K562 (cell line): ENCODE results near the gene TTC27. TPM values are rescaled to one million over a fixed set of nuclear protein-coding genes. Genes with fewer than 3 reads are reported as not detected.

ENCODE experiments used
- EP300 ChIP-seq: IDR thresholded peaks from 2 replicates; pipeline ENCODE4 v1.6.1; 2012; ENCODE audit warnings: low read length, improper control_type of control experiment
- FIP1L1 ChIP-seq: fragments of 200-400 bp; formaldehyde crosslinking; IDR thresholded peaks from 2 replicates; pipeline ENCODE4 v1.6.1; 2018; ENCODE audit warnings: mild to moderate bottlenecking, low read depth, low read length; ENCODE audit not compliant: poor library complexity, severe bottlenecking
- HNRNPH1 ChIP-seq: fragments of 200-400 bp; formaldehyde crosslinking; optimal IDR thresholded peaks from 2 replicates; pipeline ENCODE3; 2017; ENCODE audit warnings: low read depth, mild to moderate bottlenecking, low read length, moderate library complexity
- KLF16 ChIP-seq: IDR thresholded peaks from 2 replicates; pipeline ENCODE4 v1.6.1; 2016; ENCODE audit warnings: antibody characterized with exemption
- MEF2A ChIP-seq: IDR thresholded peaks from 2 replicates; pipeline ENCODE4 v1.6.1; 2011; ENCODE audit warnings: low read depth, mild to moderate bottlenecking, low read length, moderate library complexity; ENCODE audit not compliant: control insufficient read depth
- NFIX ChIP-seq: fragments of 250-450 bp; sonication (Bioruptor Pico); IDR thresholded peaks from 2 replicates; pipeline ENCODE4 v1.4.0; 2020; ENCODE audit warnings: low read depth, mild to moderate bottlenecking, moderate library complexity
- PHF20 ChIP-seq: fragments of 450-650 bp; IDR thresholded peaks from 2 replicates; pipeline ENCODE4 v1.6.1; 2018; ENCODE audit not compliant: partially characterized antibody
- POLR3G ChIP-seq: IDR thresholded peaks from 2 replicates; pipeline ENCODE4 v1.6.1; 2011; ENCODE audit not compliant: insufficient read length, insufficient replicate concordance; ENCODE audit errors: extremely low read depth
- RBBP5 ChIP-seq: fragments of 200-600 bp; sonication (generic); IDR thresholded peaks from 2 replicates; pipeline ENCODE4 v1.6.1; 2012; ENCODE audit warnings: borderline replicate concordance, mild to moderate bottlenecking, low read length, control low read depth, inconsistent platforms; ENCODE audit not compliant: insufficient read depth, poor library complexity, severe bottlenecking
- RBM22 ChIP-seq: fragments of 200-400 bp; formaldehyde crosslinking; IDR thresholded peaks from 2 replicates; pipeline ENCODE4 v1.6.1; 2018; ENCODE audit warnings: low read length, low read depth; ENCODE audit not compliant: poor library complexity, severe bottlenecking
- SNAPC5 ChIP-seq: fragments of 250-450 bp; sonication (Bioruptor Pico); IDR thresholded peaks from 2 replicates; pipeline ENCODE4 v1.8.0; 2021; ENCODE audit warnings: moderate library complexity, mild to moderate bottlenecking, inconsistent platforms
- SREBF2 ChIP-seq: sonication (generic); formaldehyde crosslinking; IDR thresholded peaks from 2 replicates; pipeline ENCODE4 v1.4.0; 2020; ENCODE audit warnings: mild to moderate bottlenecking, missing genetic modification reagents
- ZNF24 ChIP-seq: fragments of 450-650 bp; IDR thresholded peaks from 2 replicates; pipeline ENCODE4 v1.6.1; 2016
- ZNF316 ChIP-seq: fragments of 450-650 bp; IDR thresholded peaks from 2 replicates; pipeline ENCODE4 v1.6.1; 2016
- ZNF507 ChIP-seq: conservative IDR thresholded peaks from 2 replicates; pipeline ENCODE4 v1.6.1; 2017; ENCODE audit warnings: missing genetic modification characterization, missing compliant biosample characterization
- ZNF583 ChIP-seq: fragments of 250-450 bp; sonication (Bioruptor Pico); IDR thresholded peaks from 2 replicates; pipeline ENCODE4 v1.4.0; 2020
- ZNF609 ChIP-seq: sonication (generic); formaldehyde crosslinking; IDR thresholded peaks from 2 replicates; pipeline ENCODE4 v1.8.1; 2023; ENCODE audit warnings: missing genetic modification reagents, mild to moderate bottlenecking, borderline replicate concordance
- polyA plus RNA-seq, 8 experiments: library from polyadenylated mRNA; depleted of rRNA in 4 of 8; stranded (reverse) in 5 of 8; unstranded in 3 of 8; fragments of >200 nt; fragmentation: Nextera tagmentation in 2 of 8; fragmentation: Illumina TruSeq in 1 of 8; extraction: Ambion mirVana in 2 of 8; extraction: Trizol in 1 of 8; gene quantifications; 2 replicates each; pipeline versions ENCODE4 v1.2.1 to v1.2.3, GENCODE V29; 2011 to 2014; ENCODE audit warnings: inconsistent platforms in 1 of 8, missing spikeins in 1 of 8
- total RNA-seq, 7 experiments: library from RNA; depleted of rRNA in 6 of 7; stranded (reverse); fragments of >200 nt in 6 of 7; fragmentation: Illumina TruSeq in 2 of 7; extraction: Trizol in 2 of 7; gene quantifications; 2 replicates each; pipeline versions ENCODE4 v1.2.1 to v1.2.3, GENCODE V29; 2011 to 2021; ENCODE audit warnings: low replicate concordance in 1 of 7
- TF ChIP-seq, protein P1 (sequence below): fragments of 250-450 bp; sonication (Bioruptor Pico); IDR thresholded peaks from 2 replicates; pipeline ENCODE4 v1.5.0; 2021; ENCODE audit warnings: mild to moderate bottlenecking, borderline replicate concordance

TTC27 gene
- total and polyA plus RNA-seq, 9 of the 15 experiments (the other 6 are each of a cell fraction or from before 2014, with no cell fraction given), result 44.3 to 93.4 (median 57.3) TPM

DNA sequence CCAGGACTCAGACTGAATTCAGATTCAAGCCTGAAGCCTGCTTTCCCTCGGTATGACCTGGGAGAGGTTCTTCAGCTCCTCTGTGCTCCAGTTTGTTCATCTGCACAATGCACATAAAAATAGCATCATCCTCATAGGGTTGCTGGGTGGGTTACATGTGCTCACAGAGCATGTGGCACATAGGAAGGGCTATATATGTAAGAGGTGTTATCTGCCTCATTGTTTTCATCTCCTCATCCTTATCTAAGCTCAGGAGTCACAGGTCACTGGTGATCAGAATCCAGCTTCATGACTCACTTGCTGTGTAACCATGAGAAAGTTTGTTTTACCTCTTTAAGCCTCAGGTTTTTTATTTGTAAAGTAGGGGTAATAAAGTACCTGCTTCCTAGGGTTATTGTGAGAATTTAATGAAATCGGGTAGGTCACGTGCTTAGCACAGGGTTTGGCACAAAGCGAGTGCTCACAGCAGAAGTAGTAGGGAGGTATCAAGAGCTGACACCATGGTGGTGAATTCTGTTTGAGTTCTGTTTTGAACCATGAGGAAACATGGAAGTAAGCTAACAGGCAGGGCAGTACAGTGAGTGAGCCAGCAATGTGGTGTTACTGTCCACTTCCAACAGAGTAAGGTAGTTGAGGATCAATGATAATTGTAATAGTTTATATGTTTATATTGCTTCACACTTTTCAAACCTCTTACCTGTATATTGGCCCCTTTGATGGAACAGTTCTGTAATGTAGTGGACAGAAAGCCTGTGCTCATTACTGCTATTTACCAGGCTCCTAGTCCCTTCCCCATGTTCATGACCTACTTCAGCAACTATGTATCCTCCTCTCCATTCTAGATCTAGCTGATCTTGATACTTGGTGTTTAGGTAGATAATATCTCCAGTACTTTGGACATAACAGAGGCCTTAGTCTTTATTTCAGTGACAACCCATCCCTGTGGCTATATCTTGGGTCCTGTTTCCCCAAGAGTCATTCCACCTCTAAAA lies 177.6 kb downstream of the TTC27 start (continued):
- no peak for TF ChIP-seq ZNF609 (CRISPR knock-in tag)
- TF ChIP-seq ZNF316, result no peak
- no peak for TF ChIP-seq HNRNPH1
- no peak for TF ChIP-seq SNAPC5 (CRISPR knock-in tag)
- TF ChIP-seq RBM22, result no peak
- TF ChIP-seq SREBF2, result no peak
- TF ChIP-seq MEF2A, result no peak
- no peak for TF ChIP-seq FIP1L1
- TF ChIP-seq, protein P1, sequence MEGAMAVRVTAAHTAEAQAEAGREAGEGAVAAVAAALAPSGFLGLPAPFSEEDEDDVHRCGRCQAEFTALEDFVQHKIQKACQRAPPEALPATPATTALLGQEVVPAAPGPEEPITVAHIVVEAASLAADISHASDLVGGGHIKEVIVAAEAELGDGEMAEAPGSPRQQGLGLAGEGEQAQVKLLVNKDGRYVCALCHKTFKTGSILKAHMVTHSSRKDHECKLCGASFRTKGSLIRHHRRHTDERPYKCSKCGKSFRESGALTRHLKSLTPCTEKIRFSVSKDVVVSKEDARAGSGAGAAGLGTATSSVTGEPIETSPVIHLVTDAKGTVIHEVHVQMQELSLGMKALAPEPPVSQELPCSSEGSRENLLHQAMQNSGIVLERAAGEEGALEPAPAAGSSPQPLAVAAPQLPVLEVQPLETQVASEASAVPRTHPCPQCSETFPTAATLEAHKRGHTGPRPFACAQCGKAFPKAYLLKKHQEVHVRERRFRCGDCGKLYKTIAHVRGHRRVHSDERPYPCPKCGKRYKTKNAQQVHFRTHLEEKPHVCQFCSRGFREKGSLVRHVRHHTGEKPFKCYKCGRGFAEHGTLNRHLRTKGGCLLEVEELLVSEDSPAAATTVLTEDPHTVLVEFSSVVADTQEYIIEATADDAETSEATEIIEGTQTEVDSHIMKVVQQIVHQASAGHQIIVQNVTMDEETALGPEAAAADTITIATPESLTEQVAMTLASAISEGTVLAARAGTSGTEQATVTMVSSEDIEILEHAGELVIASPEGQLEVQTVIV (CRISPR knock-in tag), result no peak
- no peak for TF ChIP-seq POLR3G
- no peak for TF ChIP-seq ZNF583 (CRISPR knock-in tag)
- TF ChIP-seq KLF16, result no peak
- no peak for TF ChIP-seq PHF20
- TF ChIP-seq EP300, result peak; percentile 34
- TF ChIP-seq RBBP5, result no peak
- no peak for TF ChIP-seq NFIX (CRISPR knock-in tag)
- no peak for TF ChIP-seq ZNF24
- no peak for TF ChIP-seq ZNF507 (tag)
